Lower leg skin (tissue), 4 donors: ENCODE measurements around the gene IGSF21. TPM values are rescaled to one million over a fixed set of nuclear protein-coding genes. Genes with fewer than 3 reads are reported as not detected.

Experiments
- DNase-seq, 2 donors: peaks; one replicate each; pipeline ENCODE4 v3.0.0-alpha.2; 2019; ENCODE audit warnings: low spot score in 2 of 2
- H3K4me3 ChIP-seq: fragments of 200-600 bp; sonication (generic); 2 replicates; pipeline ENCODE4 v1.5.1; 2017; ENCODE audit warnings: mild to moderate bottlenecking, low read depth; ENCODE audit not compliant: poor library complexity, severe bottlenecking
- CTCF ChIP-seq, 3 donors: fragments of 450-650 bp; IDR thresholded peaks; one replicate each; pipeline ENCODE4 v1.5.1; 2016; ENCODE audit warnings: antibody characterized with exemption in 3 of 3, mild to moderate bottlenecking in 3 of 3, moderate library complexity in 2 of 3
- POLR2A ChIP-seq, 2 donors: fragments of 450-650 bp; IDR thresholded peaks; one replicate each; pipeline ENCODE4 v1.6.1; 2016 to 2017; ENCODE audit warnings: antibody characterized with exemption in 2 of 2, mild to moderate bottlenecking in 1 of 2, moderate library complexity in 1 of 2
- WGBS, 2 donors: methylation state at CpG; one replicate each; pipeline ENCODE4 v1.1.5; 2018; 5-methylcytosine and 5-hydroxymethylcytosine counted together
- intact Hi-C: fragments of 100-400 bp; cut with DNase I; formaldehyde crosslinking; loops from one replicate; pipeline ENCODE4 v1.15.0; 2023; ENCODE audit warnings: low total_unique reads
- total RNA-seq, 4 donors: library from RNA; depleted of rRNA; stranded (reverse); fragments of >200 nt; gene quantifications; one replicate each; pipeline ENCODE4 v1.1.0, GENCODE V29; 2016

IGSF21 gene
- total RNA-seq, 4 donors from 2014 or later: 0.66 to 3.0 (median 1.3) TPM

- H3K4me3 ChIP-seq: no peak overlapping the region
- WGBS, 2 donors: 14 to 19% methylated on average over 7 of the region's 7 CpGs
- intact Hi-C loops: no loop called here
- TF ChIP-seq POLR2A (IDR thresholded peaks at IDR 0.05) (no peak), CTCF (IDR thresholded peaks at IDR 0.05) (no peak)
- DNase-seq: no peak
Observed at GRCh38 chr1:18064534-18064933, 43.1 kb upstream of the IGSF21 start.

- intact Hi-C loops: no loop called here
- H3K4me3 ChIP-seq: no peak overlapping the region
- no peak for DNase-seq
- TF ChIP-seq POLR2A (IDR thresholded peaks at IDR 0.05) (no peak), CTCF (IDR thresholded peaks at IDR 0.05) (no peak)
- WGBS, 2 donors: 52 to 70% methylated on average over 5 of the region's 5 CpGs
Observed at GRCh38 chr1:18066576-18066975, 41.0 kb upstream of the IGSF21 start.

- DNase-seq: no peak
- no peak overlapping the region for H3K4me3 ChIP-seq
- 45 to 51% methylated on average over 4 of the region's 4 CpGs for WGBS, 2 donors
- TF ChIP-seq POLR2A (IDR thresholded peaks at IDR 0.05) (no peak), CTCF (IDR thresholded peaks at IDR 0.05) (no peak)
- intact Hi-C loops: no loop called here
Observed at GRCh38 chr1:18069903-18070302, 37.7 kb upstream of the IGSF21 start.

- TF ChIP-seq POLR2A (IDR thresholded peaks at IDR 0.05) (no peak), CTCF (IDR thresholded peaks at IDR 0.05) (no peak)
- intact Hi-C loops: no loop called here
- DNase-seq: no peak
- no peak overlapping the region for H3K4me3 ChIP-seq
- WGBS, 2 donors: 78 to 85% methylated on average over 9 of the region's 9 CpGs
Observed at GRCh38 chr1:18072066-18072465, 35.5 kb upstream of the IGSF21 start.

- intact Hi-C loops: no loop called here
- H3K4me3 ChIP-seq: no peak overlapping the region
- DNase-seq: no peak
- 49 to 50% methylated on average over 11 of the region's 11 CpGs for WGBS, 2 donors
- TF ChIP-seq CTCF (IDR thresholded peaks at IDR 0.05) (no peak), POLR2A (IDR thresholded peaks at IDR 0.05) (no peak)
Observed at GRCh38 chr1:18073066-18073642, 34.4 kb upstream of the IGSF21 start.

- no peak for DNase-seq
- TF ChIP-seq CTCF (IDR thresholded peaks at IDR 0.05): no peak
- H3K4me3 ChIP-seq: no peak overlapping the region
- WGBS, 2 donors: 38 to 44% methylated on average over 4 to 7 of the region's 7 CpGs
- intact Hi-C loops: no loop called here
Observed at GRCh38 chr1:18077657-18078215, 29.9 kb upstream of the IGSF21 start.
